Aorta (tissue), 5 donors: Measurements from ENCODE around the gene PCDH1. TPM values are rescaled to one million over a fixed set of nuclear protein-coding genes. Genes with fewer than 3 reads are reported as not detected.

Source experiments
- ATAC-seq: fragments of 200-7000 bp; cut with Tn5 transposase; one replicate; pipeline ENCODE4 v1.9.1; 2022; ENCODE audit warnings: moderate library complexity; ENCODE audit not compliant: low FRiP score
- DNase-seq, 2 donors: peaks; one replicate each; pipeline ENCODE4 v3.0.0-alpha.2; 2020
- H3K27ac ChIP-seq, 2 donors: one replicate each; pipeline ENCODE4 v1.5.1; 2013; ENCODE audit warnings: low read length in 2 of 2, mild to moderate bottlenecking in 2 of 2, moderate library complexity in 2 of 2, control low read depth in 1 of 2, inconsistent platforms in 1 of 2, low read depth in 1 of 2
- H3K27me3 ChIP-seq, 2 donors: one replicate each; pipeline ENCODE4 v1.6.1; 2013; ENCODE audit warnings: control low read depth in 1 of 2, low read length in 1 of 2, mild to moderate bottlenecking in 1 of 2, moderate library complexity in 1 of 2; ENCODE audit not compliant: insufficient read depth in 2 of 2, control insufficient read depth in 1 of 2
- H3K36me3 ChIP-seq, 2 donors: one replicate each; pipeline ENCODE4 v1.6.1; 2013; ENCODE audit warnings: control low read depth in 1 of 2, low read length in 1 of 2, mild to moderate bottlenecking in 1 of 2; ENCODE audit not compliant: insufficient read depth in 2 of 2, control insufficient read depth in 1 of 2
- H3K4me1 ChIP-seq, 2 donors: one replicate each; pipeline ENCODE4 v1.6.1; 2013; ENCODE audit warnings: low read length in 2 of 2, control low read depth in 1 of 2, mild to moderate bottlenecking in 1 of 2, moderate library complexity in 1 of 2; ENCODE audit not compliant: insufficient read depth in 2 of 2, control insufficient read depth in 1 of 2
- H3K4me3 ChIP-seq, 2 donors: one replicate each; pipeline ENCODE4 v1.5.1; 2013; ENCODE audit warnings: low read length in 2 of 2, control low read depth in 1 of 2, mild to moderate bottlenecking in 1 of 2
- H3K9me3 ChIP-seq: one replicate; pipeline ENCODE4 v1.6.1; 2013; ENCODE audit warnings: mild to moderate bottlenecking, low read length; ENCODE audit not compliant: control insufficient read depth
- whole genome bisulfite sequencing, 2 donors: extraction: QIAGEN DNeasy Blood & Tissue Kit; methylation state at CpG; one replicate each; pipeline ENCODE4 v1.1.7; 2013; 5-methylcytosine and 5-hydroxymethylcytosine counted together
- intact Hi-C, 2 donors: fragments of 100-400 bp; cut with DNase I; formaldehyde crosslinking; loops; one replicate each; pipeline versions ENCODE4 v1.14.2 to v1.15.0; 2022
- polyA plus RNA-seq, 2 donors: library from polyadenylated mRNA; stranded (reverse); fragments of 200-250 nt; gene quantifications; one replicate each; pipeline ENCODE4 v1.2.3, GENCODE V29; 2013
- total RNA-seq, 2 donors: library from RNA; stranded (reverse); fragmentation: NEBNext Ultra II Directional; extraction: Animal tissue kit (Norgen Biotek cat#: 25700); gene quantifications; one replicate each; pipeline ENCODE4 v1.2.1, GENCODE V29; 2021
- donor health status: healthy with polysubstance abuse.
- donor health status: Bipolar disorder and iron deficiency.
- donor health status: DM: no; HTN: no; CAD: no.
- donor health status: DM: no; HTN: no; CAD: no.
- donor health status: DM: yes; HTN: yes; CAD: no.

The PCDH1 gene
- total and polyA plus RNA-seq, 4 donors: 1.4 to 41.9 (median 15.9) TPM

- Histone ChIP-seq H3K4me3 (no peak overlapping the region), H3K27ac (no peak overlapping the region), H3K9me3 (no peaks in the 10 kb centered on the region), H3K36me3 (no peaks in the 10 kb centered on the region), H3K4me1 (no peaks in the 10 kb centered on the region), H3K27me3 (no peaks in the 10 kb centered on the region)
- intact Hi-C loops: no loop called here
- WGBS, 2 donors: 85 to 87% methylated on average over 2 of the region's 2 CpGs
- DNase-seq (no peak), ATAC-seq (no peak)
Observed at GRCh38 chr5:141865406-141865805, 12.8 kb downstream of the PCDH1 start.

GRCh38 chr5:141864371-141865370 lies 13.5 kb downstream of the PCDH1 start:
- Histone ChIP-seq H3K36me3 (no peaks in the 10 kb centered on the region), H3K4me3 (no peak overlapping the region), H3K9me3 (no peaks in the 10 kb centered on the region), H3K27me3 (no peaks in the 10 kb centered on the region), H3K4me1 (no peaks in the 10 kb centered on the region), H3K27ac (no peak overlapping the region)
- no peak for ATAC-seq
- 92 to 94% methylated on average over 24 of the region's 24 CpGs for WGBS, 2 donors
- DNase-seq: no peak
- intact Hi-C loops: no loop called here

GRCh38 chr5:141863569-141864178 lies 14.5 kb downstream of the PCDH1 start:
- Histone ChIP-seq H3K9me3 (no peaks in the 10 kb centered on the region), H3K27me3 (no peaks in the 10 kb centered on the region), H3K4me3 (no peak overlapping the region), H3K4me1 (no peaks in the 10 kb centered on the region), H3K27ac (no peak overlapping the region), H3K36me3 (no peaks in the 10 kb centered on the region)
- DNase-seq: no peak
- WGBS, 2 donors: 97% methylated on average over 20 of the region's 20 CpGs
- ATAC-seq: no peak
- intact Hi-C loops: no loop called here

- WGBS, 2 donors: 88 to 91% methylated on average over 16 of the region's 16 CpGs
- H3K36me3 ChIP-seq: no peaks in the 10 kb centered on the region
- no peak for ATAC-seq
Observed at GRCh38 chr5:141862936-141863543, 15.2 kb downstream of the PCDH1 start.

GRCh38 chr5:141861194-141861593 lies 17.0 kb downstream of the PCDH1 start:
- intact Hi-C loops: no loop called here
- no peaks in the 10 kb centered on the region for H3K36me3 ChIP-seq
- H3K4me1 ChIP-seq: no peaks in the 10 kb centered on the region
- H3K4me3 ChIP-seq: no peak overlapping the region
- WGBS, 2 donors: 89 to 91% methylated on average over 5 of the region's 5 CpGs
- no peaks in the 10 kb centered on the region for H3K9me3 ChIP-seq
- no peak overlapping the region for H3K27ac ChIP-seq
- no peaks in the 10 kb centered on the region for H3K27me3 ChIP-seq
- ATAC-seq (no peak), DNase-seq (no peak)

More at GRCh38 chr5:141862936-141863543, 15.2 kb downstream of the PCDH1 start:
- Histone ChIP-seq H3K27me3 (no peaks in the 10 kb centered on the region), H3K4me3 (no peak overlapping the region), H3K27ac (no peak overlapping the region), H3K4me1 (no peaks in the 10 kb centered on the region), H3K9me3 (no peaks in the 10 kb centered on the region)
- intact Hi-C loops: no loop called here
- no peak for DNase-seq

GRCh38 chr5:141858079-141858765 lies 20.0 kb downstream of the PCDH1 start:
- H3K27ac ChIP-seq: no peak overlapping the region
- ATAC-seq: no peak
- intact Hi-C loops: no loop called here

GRCh38 chr5:141857226-141857625 lies 21.0 kb downstream of the PCDH1 start:
- H3K27me3 ChIP-seq: no peaks in the 10 kb centered on the region
- 89 to 95% methylated on average over 12 of the region's 12 CpGs for WGBS, 2 donors
- ATAC-seq (no peak), DNase-seq (no peak)
- H3K9me3 ChIP-seq: no peaks in the 10 kb centered on the region
- no peaks in the 10 kb centered on the region for H3K4me1 ChIP-seq
- H3K27ac ChIP-seq: no peak overlapping the region
- H3K4me3 ChIP-seq: no peak overlapping the region
- intact Hi-C loops: no loop called here
- H3K36me3 ChIP-seq: no peaks in the 10 kb centered on the region

More at GRCh38 chr5:141858079-141858765, 20.0 kb downstream of the PCDH1 start:
- Histone ChIP-seq H3K27me3 (no peaks in the 10 kb centered on the region), H3K9me3 (no peaks in the 10 kb centered on the region), H3K4me3 (no peak overlapping the region), H3K36me3 (no peaks in the 10 kb centered on the region), H3K4me1 (no peaks in the 10 kb centered on the region)
- 31 to 36% methylated on average over 5 of the region's 5 CpGs for WGBS, 2 donors
- DNase-seq: no peak

GRCh38 chr5:141856037-141856790 lies 22.0 kb downstream of the PCDH1 start:
- Histone ChIP-seq H3K4me1 (no peaks in the 10 kb centered on the region), H3K27me3 (no peaks in the 10 kb centered on the region), H3K36me3 (no peaks in the 10 kb centered on the region), H3K27ac (no peak overlapping the region), H3K9me3 (no peaks in the 10 kb centered on the region), H3K4me3 (no peak overlapping the region)
- DNase-seq (no peak), ATAC-seq (no peak)
- intact Hi-C loops: no loop called here
- WGBS, 2 donors: 84 to 86% methylated on average over 21 of the region's 21 CpGs
